Measurements from ENCODE around the gene GRAP2. TPM values are rescaled to one million over a fixed set of nuclear protein-coding genes. Genes with fewer than 3 reads are reported as not detected.

Gene GRAP2
- polyA plus RNA-seq, 3 donors, result 0.05 to 4.2 (median 0.97) TPM

GRCh38 chr22:40002935-40003715 is 102.2 kb downstream of the GRAP2 start:
- H3K4me2 ChIP-seq (replicated peaks; ENCODE audit: extremely low read depth, low read length, poor library complexity, severe bottlenecking), result no peak overlapping the region
- no peak overlapping the region for H3K4me3 ChIP-seq (replicated peaks in 1 of 3; ENCODE audit: low read depth in 2 of 3, low read length in 3 of 3)
- no peak overlapping the region for H3K27ac ChIP-seq (ENCODE audit: low read depth in 1 of 2, low read length in 2 of 2)
- no peak overlapping the region for H3K9ac ChIP-seq (ENCODE audit: insufficient read depth, low read length, poor library complexity, severe bottlenecking)
- H2AFZ ChIP-seq (ENCODE audit: insufficient read depth, low read depth, low read length, poor library complexity, severe bottlenecking), result no peak overlapping the region
- H3K27me3 ChIP-seq (ENCODE audit: control insufficient read depth in 2 of 2, insufficient read depth in 2 of 2, low read length in 2 of 2), result peaks cover 0 to 15% of the 10 kb centered on the region in 2 donors
- DNase-seq, result no peak
- intact Hi-C loops (cut with micrococcal nuclease), result loop anchor here in 1 of 2 donors (5.0 kb wide), 1 partner anchor 36 kb away; no protein-coding TSS in a partner anchor
- no peak for TF ChIP-seq CTCF (IDR thresholded peaks at IDR 0.05)
- H3K4me1 ChIP-seq (ENCODE audit: control insufficient read depth in 1 of 2, insufficient read depth in 2 of 2, low read length in 2 of 2), result peaks cover 10 to 16% of the 10 kb centered on the region in 2 donors
- peaks cover 17 to 32% (median 18%) of the 10 kb centered on the region in 3 donors for H3K27me3 Mint-ChIP-seq (ENCODE audit: low read depth in 3 of 3)
- H3K36me3 Mint-ChIP-seq, result peaks cover 5 to 6% of the 10 kb centered on the region in 2 donors
- peaks cover 21% of the 10 kb centered on the region for H3K4me1 Mint-ChIP-seq
- no peaks in the 10 kb centered on the region for H3K9me3 Mint-ChIP-seq
- no peaks in the 10 kb centered on the region for H3K79me2 ChIP-seq (ENCODE audit: insufficient read depth, low read length)
- H4K20me1 ChIP-seq (ENCODE audit: insufficient read depth, low read length), result no peaks in the 10 kb centered on the region
- H3K27ac Mint-ChIP-seq, result no peak overlapping the region
- WGBS (ENCODE audit: insufficient coverage), result 80% methylated on average over 2 of the region's 6 CpGs
- no peaks in the 10 kb centered on the region for H3K36me3 ChIP-seq (replicated peaks in 1 of 2; ENCODE audit: control insufficient read depth in 1 of 2, insufficient read depth in 2 of 2, low read length in 2 of 2)
- H3K4me3 Mint-ChIP-seq, result no peak overlapping the region
- no peaks in the 10 kb centered on the region for H3K9me3 ChIP-seq (replicated peaks in 1 of 2; ENCODE audit: control insufficient read depth in 1 of 2, insufficient read depth in 1 of 2, low read length in 2 of 2)

DNA sequence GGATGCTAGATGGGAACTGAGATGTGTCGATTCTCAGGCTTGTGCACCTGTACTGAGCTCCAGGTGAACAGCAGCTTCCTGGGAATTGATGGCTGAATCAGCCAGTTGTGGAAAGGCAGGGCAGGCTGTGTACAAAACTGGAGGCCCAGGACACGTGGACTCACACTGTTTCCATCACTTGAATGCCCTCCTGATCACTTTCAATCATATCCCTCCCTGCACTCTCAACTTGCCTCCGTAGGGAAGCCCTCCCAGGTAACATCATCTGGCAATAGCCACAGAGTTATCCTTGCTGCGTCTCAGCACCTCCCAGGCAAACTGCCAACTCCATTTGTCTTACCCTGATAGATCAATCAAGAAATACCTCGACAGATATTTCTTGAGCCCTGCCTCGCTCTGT is 104.0 kb downstream of the GRAP2 start:
- H4K20me1 ChIP-seq (ENCODE audit: insufficient read depth, low read length), result no peaks in the 10 kb centered on the region
- WGBS (ENCODE audit: insufficient coverage), result 88% methylated on average over 5 of the region's 6 CpGs
- Mint-ChIP-seq H3K27me3 (ENCODE audit: low read depth in 3 of 3) (peaks cover 20 to 40% (median 24%) of the 10 kb centered on the region in 3 donors), H3K9me3 (peaks cover 0 to 2% (median 0%) of the 10 kb centered on the region in 7 donors), H3K36me3 (peaks cover 9 to 10% of the 10 kb centered on the region in 2 donors), H3K4me1 (peaks cover 38% of the 10 kb centered on the region), H3K4me3 (no peak overlapping the region), H3K27ac (no peak overlapping the region)
- intact Hi-C loops (cut with micrococcal nuclease), result loop anchor here in 1 of 2 donors (5.0 kb wide), 1 partner anchor 38 kb away; no protein-coding TSS in a partner anchor
- H2AFZ ChIP-seq (ENCODE audit: insufficient read depth, low read depth, low read length, poor library complexity, severe bottlenecking), result no peak overlapping the region
- no peak overlapping the region for H3K4me3 ChIP-seq (replicated peaks in 1 of 3; ENCODE audit: low read depth in 2 of 3, low read length in 3 of 3)
- no peak for TF ChIP-seq CTCF (IDR thresholded peaks at IDR 0.05)
- no peak overlapping the region for H3K9ac ChIP-seq (ENCODE audit: insufficient read depth, low read length, poor library complexity, severe bottlenecking)
- H3K79me2 ChIP-seq (ENCODE audit: insufficient read depth, low read length), result no peaks in the 10 kb centered on the region
- no peak for DNase-seq
- H3K4me2 ChIP-seq (replicated peaks; ENCODE audit: extremely low read depth, low read length, poor library complexity, severe bottlenecking), result no peak overlapping the region
- no peaks in the 10 kb centered on the region for H3K36me3 ChIP-seq (replicated peaks in 1 of 2; ENCODE audit: control insufficient read depth in 1 of 2, insufficient read depth in 2 of 2, low read length in 2 of 2)
- H3K4me1 ChIP-seq (ENCODE audit: control insufficient read depth in 1 of 2, insufficient read depth in 2 of 2, low read length in 2 of 2), result peaks cover 21 to 33% of the 10 kb centered on the region in 2 donors
- no peak overlapping the region for H3K27ac ChIP-seq (ENCODE audit: low read depth in 1 of 2, low read length in 2 of 2)
- H3K27me3 ChIP-seq (ENCODE audit: control insufficient read depth in 2 of 2, insufficient read depth in 2 of 2, low read length in 2 of 2), result peaks cover 0 to 23% of the 10 kb centered on the region in 2 donors
- H3K9me3 ChIP-seq (replicated peaks in 1 of 2; ENCODE audit: control insufficient read depth in 1 of 2, insufficient read depth in 1 of 2, low read length in 2 of 2), result no peaks in the 10 kb centered on the region

All from CD14-positive monocyte (primary cell).